Smooth muscle cell (in vitro differentiated cells): Measurements from ENCODE around the gene OCEL1. TPM values are rescaled to one million over a fixed set of nuclear protein-coding genes. Genes with fewer than 3 reads are reported as not detected.

ENCODE experiments used
- DNase-seq: peaks from one replicate; lab custom pipeline; 2025; ENCODE audit not compliant: unreplicated experiment; lab: John Stamatoyannopoulos, UW
- H2AFZ ChIP-seq: fragments of 200-600 bp; sonication (generic); 2 replicates; pipeline ENCODE4 v1.6.0; 2016; ENCODE audit warnings: antibody characterized with exemption, low read depth, mild to moderate bottlenecking
- H3F3A ChIP-seq: fragments of 200-600 bp; sonication (generic); 2 replicates; pipeline ENCODE4 v1.6.0; 2017; ENCODE audit warnings: antibody characterized with exemption, low read depth
- H3K27ac ChIP-seq: fragments of 200-600 bp; sonication (generic); 2 replicates; pipeline ENCODE4 v1.5.1; 2016; ENCODE audit warnings: low read depth, mild to moderate bottlenecking
- H3K27me3 ChIP-seq: fragments of 200-600 bp; sonication (generic); 2 replicates; pipeline ENCODE4 v1.6.1; 2016; ENCODE audit warnings: low read depth, mild to moderate bottlenecking
- H3K36me3 ChIP-seq: fragments of 200-600 bp; sonication (generic); 2 replicates; pipeline ENCODE4 v1.5.1; 2016; ENCODE audit warnings: low read depth
- H3K4me1 ChIP-seq: fragments of 200-600 bp; sonication (generic); 2 replicates; pipeline ENCODE4 v1.5.1; 2016; ENCODE audit warnings: low read depth
- H3K4me2 ChIP-seq: fragments of 200-600 bp; sonication (generic); 2 replicates; pipeline ENCODE4 v1.6.0; 2016; ENCODE audit warnings: mild to moderate bottlenecking
- H3K4me3 ChIP-seq: fragments of 200-600 bp; sonication (generic); 2 replicates; pipeline ENCODE4 v1.5.1; 2016; ENCODE audit warnings: mild to moderate bottlenecking
- H3K79me2 ChIP-seq: fragments of 200-600 bp; sonication (generic); 2 replicates; pipeline ENCODE4 v1.6.0; 2016; ENCODE audit warnings: low read depth, mild to moderate bottlenecking
- H3K9ac ChIP-seq: fragments of 200-600 bp; sonication (generic); 2 replicates; pipeline ENCODE4 v1.6.0; 2016; ENCODE audit warnings: low read depth
- H3K9me3 ChIP-seq: fragments of 200-600 bp; sonication (generic); replicated peaks from 2 replicates; pipeline ENCODE4 v1.5.1; 2016; ENCODE audit warnings: low read depth
- H4K20me1 ChIP-seq: fragments of 200-600 bp; sonication (generic); 2 replicates; pipeline ENCODE4 v1.6.0; 2016; ENCODE audit warnings: low read depth
- WGBS: methylation state at CpG from one replicate; pipeline ENCODE4 v1.1.7; 2016; ENCODE audit warnings: low lambda C conversion rate; 5-methylcytosine and 5-hydroxymethylcytosine counted together
- polyA plus RNA-seq: library from polyadenylated mRNA; unstranded; fragments of >200 nt; fragmentation: Nextera tagmentation; extraction: Ambion mirVana; gene quantifications from 2 replicates; pipeline ENCODE4 v1.2.1, GENCODE V29; 2016
- total RNA-seq: library from RNA; depleted of rRNA; stranded (reverse); fragments of >200 nt; gene quantifications from 2 replicates; pipeline ENCODE4 v1.2.3, GENCODE V29; 2014
- TF ChIP-seq, protein P1 (sequence below): fragments of 200-600 bp; sonication (generic); IDR thresholded peaks from 2 replicates; pipeline ENCODE4 v1.5.1; 2017; ENCODE audit warnings: borderline replicate concordance, mild to moderate bottlenecking, antibody characterized with exemption; ENCODE audit not compliant: insufficient read depth, poor library complexity, severe bottlenecking

OCEL1 gene
- total and polyA plus RNA-seq, 2 experiments from 2014 or later = 2.9 to 34.9 TPM

DNA sequence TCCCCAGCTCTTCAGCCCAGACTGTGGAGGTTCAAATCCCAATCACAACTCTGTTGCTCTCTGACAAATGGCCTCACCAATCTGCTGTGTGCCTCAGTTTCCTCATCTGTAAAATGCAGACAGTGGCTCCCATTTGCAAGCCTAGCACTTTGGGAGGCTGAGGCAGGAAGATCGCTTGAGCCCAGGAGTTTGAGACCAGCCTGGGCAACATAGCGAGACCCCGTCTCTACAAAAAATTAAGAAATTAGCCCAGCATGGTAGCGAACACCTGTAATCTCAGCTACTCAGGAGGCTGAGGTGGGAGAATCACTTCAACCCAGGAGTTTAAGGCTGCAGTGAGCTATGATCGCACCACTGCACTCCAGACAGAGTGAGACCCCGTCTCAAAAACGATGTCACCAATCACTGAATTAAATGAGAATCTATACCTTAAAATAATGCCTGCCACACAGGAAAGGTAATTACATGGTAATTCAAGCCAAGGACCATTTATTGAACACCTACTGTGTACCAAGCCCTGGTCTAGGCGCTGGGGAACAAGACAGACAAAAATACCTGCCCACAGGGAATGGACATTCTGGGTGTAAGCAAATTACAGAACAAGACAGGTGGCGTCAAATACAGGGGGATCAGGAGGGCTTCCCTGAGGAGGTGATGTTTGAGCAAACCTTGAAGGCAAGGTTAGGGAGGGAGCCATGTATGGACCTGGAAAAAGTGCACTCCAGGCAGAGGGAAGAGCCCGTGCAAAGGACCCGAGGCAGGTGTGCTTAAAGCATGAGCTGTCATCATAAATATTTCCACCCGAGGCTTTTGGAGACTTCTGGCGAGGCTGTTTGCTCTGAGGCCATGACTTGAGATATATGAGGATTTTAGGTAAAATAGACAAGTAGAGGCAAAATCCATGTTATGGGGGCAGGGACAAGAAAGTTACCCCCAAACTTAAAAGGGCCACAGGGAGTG is 12.0 kb downstream of the OCEL1 start:
- no peak overlapping the region for H3K9ac ChIP-seq
- H3K36me3 ChIP-seq = no peaks in the 10 kb centered on the region
- peaks cover 4% of the 10 kb centered on the region for H3K4me1 ChIP-seq
- no peak overlapping the region for H3K4me3 ChIP-seq
- no peak overlapping the region for H3K27ac ChIP-seq
- TF ChIP-seq, protein P1, sequence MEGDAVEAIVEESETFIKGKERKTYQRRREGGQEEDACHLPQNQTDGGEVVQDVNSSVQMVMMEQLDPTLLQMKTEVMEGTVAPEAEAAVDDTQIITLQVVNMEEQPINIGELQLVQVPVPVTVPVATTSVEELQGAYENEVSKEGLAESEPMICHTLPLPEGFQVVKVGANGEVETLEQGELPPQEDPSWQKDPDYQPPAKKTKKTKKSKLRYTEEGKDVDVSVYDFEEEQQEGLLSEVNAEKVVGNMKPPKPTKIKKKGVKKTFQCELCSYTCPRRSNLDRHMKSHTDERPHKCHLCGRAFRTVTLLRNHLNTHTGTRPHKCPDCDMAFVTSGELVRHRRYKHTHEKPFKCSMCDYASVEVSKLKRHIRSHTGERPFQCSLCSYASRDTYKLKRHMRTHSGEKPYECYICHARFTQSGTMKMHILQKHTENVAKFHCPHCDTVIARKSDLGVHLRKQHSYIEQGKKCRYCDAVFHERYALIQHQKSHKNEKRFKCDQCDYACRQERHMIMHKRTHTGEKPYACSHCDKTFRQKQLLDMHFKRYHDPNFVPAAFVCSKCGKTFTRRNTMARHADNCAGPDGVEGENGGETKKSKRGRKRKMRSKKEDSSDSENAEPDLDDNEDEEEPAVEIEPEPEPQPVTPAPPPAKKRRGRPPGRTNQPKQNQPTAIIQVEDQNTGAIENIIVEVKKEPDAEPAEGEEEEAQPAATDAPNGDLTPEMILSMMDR = no peak
- no peak overlapping the region for H3K4me2 ChIP-seq
- H2AFZ ChIP-seq = no peak overlapping the region
- H3K27me3 ChIP-seq = no peaks in the 10 kb centered on the region
- 89% methylated on average over 13 of the region's 13 CpGs for WGBS
- peaks cover 96% of the 10 kb centered on the region for H4K20me1 ChIP-seq
- H3F3A ChIP-seq = peaks cover 34% of the 10 kb centered on the region
- no peak for DNase-seq
- H3K79me2 ChIP-seq = peaks cover 66% of the 10 kb centered on the region
- no peaks in the 10 kb centered on the region for H3K9me3 ChIP-seq

DNA sequence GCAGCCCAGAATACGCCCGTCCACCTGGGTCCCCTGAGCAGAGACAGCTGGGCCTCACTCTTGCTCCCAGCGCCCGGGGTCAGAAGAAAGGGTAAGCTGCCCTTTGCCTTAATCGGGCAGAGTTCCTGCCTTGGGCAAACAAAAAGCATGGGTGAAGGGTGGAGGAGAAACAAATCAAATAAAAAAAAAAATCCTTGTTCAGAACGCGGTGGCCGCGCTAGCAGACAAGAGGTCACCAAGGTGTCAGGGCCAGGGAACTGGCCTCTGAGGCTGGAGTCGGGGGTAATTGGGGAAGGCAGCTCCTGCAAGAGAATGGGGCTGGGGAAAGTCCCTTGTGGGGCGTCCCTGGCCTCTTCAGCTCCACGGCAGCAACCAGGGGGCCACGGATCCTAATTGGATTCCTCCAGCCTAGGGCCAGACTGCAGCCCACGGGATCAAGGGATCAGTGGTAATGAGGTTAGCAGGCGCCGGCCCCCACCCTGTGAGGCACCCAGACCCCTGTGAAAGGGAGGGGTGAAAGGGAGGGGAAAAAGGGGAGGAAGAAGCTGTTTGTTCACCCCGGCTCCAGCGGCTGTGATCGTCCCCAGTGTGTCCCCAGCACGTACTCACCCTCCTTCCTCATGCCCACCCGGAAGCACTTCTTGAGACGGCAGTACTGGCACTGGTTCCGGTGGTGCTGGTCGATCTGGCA is 14.2 kb downstream of the OCEL1 start:
- Histone ChIP-seq H3K79me2 (peaks cover 74% of the 10 kb centered on the region), H3K27me3 (no peaks in the 10 kb centered on the region), H4K20me1 (peaks cover 86% of the 10 kb centered on the region), H3F3A (peaks cover 28% of the 10 kb centered on the region), H3K4me2 (no peak overlapping the region), H3K9me3 (no peaks in the 10 kb centered on the region), H3K4me3 (no peak overlapping the region), H3K9ac (no peak overlapping the region), H3K36me3 (no peaks in the 10 kb centered on the region), H2AFZ (no peak overlapping the region), H3K4me1 (no peaks in the 10 kb centered on the region), H3K27ac (no peak overlapping the region)
- WGBS = 75% methylated on average over 22 of the region's 24 CpGs
- TF ChIP-seq, protein P1 = no peak
- no peak for DNase-seq

GRCh38 chr19:17240826-17241399 is 14.9 kb downstream of the OCEL1 start:
- TF ChIP-seq, protein P1 = no peak

More at GRCh38 chr19:17240826-17241399, 14.9 kb downstream of the OCEL1 start:
- Histone ChIP-seq H3K4me1 (no peaks in the 10 kb centered on the region), H3K79me2 (peaks cover 73% of the 10 kb centered on the region), H3K9ac (no peak overlapping the region), H2AFZ (no peak overlapping the region), H3K4me2 (no peak overlapping the region), H3K4me3 (no peak overlapping the region), H3F3A (peaks cover 26% of the 10 kb centered on the region), H3K27ac (no peak overlapping the region), H3K27me3 (no peaks in the 10 kb centered on the region), H4K20me1 (peaks cover 80% of the 10 kb centered on the region), H3K9me3 (no peaks in the 10 kb centered on the region), H3K36me3 (no peaks in the 10 kb centered on the region)
- DNase-seq = no peak
- WGBS = 98% methylated on average over 6 of the region's 6 CpGs
